Activated CD8-positive, alpha-beta T cell treated with anti-CD3 and anti-CD28 coated beads for 36 hours (primary cell): ENCODE results near the gene TAS2R31. TPM values are rescaled to one million over a fixed set of nuclear protein-coding genes. Genes with fewer than 3 reads are reported as not detected.

Experiments used
- ATAC-seq: fragments of 200-7000 bp; cut with Tn5 transposase; one replicate; pipeline ENCODE4 v1.10.0; 2021; ENCODE audit warnings: mild to moderate bottlenecking, moderate library complexity
- CTCF ChIA-PET: fragments of 350-600 bp; sonication (Branson Sonifier 250); formaldehyde crosslinking; loops from one replicate; lab custom pipeline; 2021; ENCODE audit warnings: antibody characterized with exemption; lab: Charles Lee
- POLR2A ChIA-PET: fragments of 350-600 bp; sonication (Branson Sonifier 250); formaldehyde crosslinking; loops from one replicate; lab custom pipeline; 2021; ENCODE audit warnings: antibody characterized with exemption; lab: Charles Lee
- DNase-seq: peaks from one replicate; pipeline ENCODE4 v3.0.0-alpha.2; 2020
- H3K27ac Mint-ChIP-seq: one replicate; pipeline ENCODE4 v1.8.0; 2021; ENCODE audit warnings: mild to moderate bottlenecking, mixed read lengths
- H3K27me3 Mint-ChIP-seq: one replicate; pipeline ENCODE4 v1.8.0; 2021; ENCODE audit warnings: mixed read lengths
- H3K36me3 Mint-ChIP-seq: one replicate; pipeline ENCODE4 v1.8.0; 2021; ENCODE audit warnings: low read depth, mixed read lengths
- H3K4me1 Mint-ChIP-seq: one replicate; pipeline ENCODE4 v1.8.0; 2021; ENCODE audit warnings: low read depth, mixed read lengths
- H3K4me3 Mint-ChIP-seq: one replicate; pipeline ENCODE4 v1.8.0; 2021; ENCODE audit warnings: mild to moderate bottlenecking, moderate library complexity, mixed read lengths
- H3K9me3 Mint-ChIP-seq: one replicate; pipeline ENCODE4 v1.8.0; 2021; ENCODE audit warnings: mixed read lengths
- intact Hi-C: fragments of 100-400 bp; cut with micrococcal nuclease; formaldehyde crosslinking; loops from one replicate; pipeline ENCODE4 v1.10.0; 2022
- total RNA-seq, 2 experiments: library from RNA; stranded (reverse); gene quantifications; one replicate each; pipeline ENCODE4 v1.2.3, GENCODE V29; 2021
- TF ChIP-seq, protein P1 (sequence below): fragments of 200-600 bp; IDR thresholded peaks from one replicate; pipeline ENCODE4 v1.8.0; 2022; ENCODE audit warnings: antibody characterized with exemption, mild to moderate bottlenecking

Gene TAS2R31
- total RNA-seq, 2 experiments from 2014 or later, result 1.2 to 1.5 TPM

DNA sequence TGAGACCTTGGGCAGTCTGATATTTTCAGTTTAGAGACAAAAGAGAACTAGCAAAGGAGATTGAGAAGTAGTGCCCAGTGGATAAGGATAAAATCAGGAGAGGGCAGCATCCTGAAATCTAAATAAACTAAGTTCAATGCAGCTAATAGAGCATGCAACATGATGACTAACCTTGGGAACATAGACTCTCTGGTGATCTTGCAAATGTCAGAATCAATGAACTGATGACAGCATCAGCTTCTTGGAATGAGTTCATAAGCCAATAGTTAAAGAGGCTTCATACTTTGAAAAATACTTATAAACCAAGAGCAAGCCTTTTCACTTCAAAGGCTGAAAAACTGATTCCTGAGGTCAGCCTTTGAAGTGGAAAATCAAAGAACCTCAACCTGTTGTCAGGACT lies 17.0 kb downstream of the TAS2R31 start:
- no peaks in the 10 kb centered on the region for H3K27me3 Mint-ChIP-seq
- DNase-seq, result no peak
- H3K36me3 Mint-ChIP-seq, result peaks cover 10% of the 10 kb centered on the region
- peaks cover 6% of the 10 kb centered on the region for H3K4me1 Mint-ChIP-seq
- no peak overlapping the region for H3K27ac Mint-ChIP-seq
- ChIA-PET POLR2A (no interaction called here), CTCF (no interaction called here)
- H3K4me3 Mint-ChIP-seq, result no peak overlapping the region
- intact Hi-C loops, result loop anchor here (2.0 kb wide), 1 partner anchor 55 kb away; no protein-coding TSS in a partner anchor
- TF ChIP-seq, protein P1, sequence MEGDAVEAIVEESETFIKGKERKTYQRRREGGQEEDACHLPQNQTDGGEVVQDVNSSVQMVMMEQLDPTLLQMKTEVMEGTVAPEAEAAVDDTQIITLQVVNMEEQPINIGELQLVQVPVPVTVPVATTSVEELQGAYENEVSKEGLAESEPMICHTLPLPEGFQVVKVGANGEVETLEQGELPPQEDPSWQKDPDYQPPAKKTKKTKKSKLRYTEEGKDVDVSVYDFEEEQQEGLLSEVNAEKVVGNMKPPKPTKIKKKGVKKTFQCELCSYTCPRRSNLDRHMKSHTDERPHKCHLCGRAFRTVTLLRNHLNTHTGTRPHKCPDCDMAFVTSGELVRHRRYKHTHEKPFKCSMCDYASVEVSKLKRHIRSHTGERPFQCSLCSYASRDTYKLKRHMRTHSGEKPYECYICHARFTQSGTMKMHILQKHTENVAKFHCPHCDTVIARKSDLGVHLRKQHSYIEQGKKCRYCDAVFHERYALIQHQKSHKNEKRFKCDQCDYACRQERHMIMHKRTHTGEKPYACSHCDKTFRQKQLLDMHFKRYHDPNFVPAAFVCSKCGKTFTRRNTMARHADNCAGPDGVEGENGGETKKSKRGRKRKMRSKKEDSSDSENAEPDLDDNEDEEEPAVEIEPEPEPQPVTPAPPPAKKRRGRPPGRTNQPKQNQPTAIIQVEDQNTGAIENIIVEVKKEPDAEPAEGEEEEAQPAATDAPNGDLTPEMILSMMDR, result no peak
- H3K9me3 Mint-ChIP-seq, result no peaks in the 10 kb centered on the region
- ATAC-seq, result peak; percentile 34

DNA sequence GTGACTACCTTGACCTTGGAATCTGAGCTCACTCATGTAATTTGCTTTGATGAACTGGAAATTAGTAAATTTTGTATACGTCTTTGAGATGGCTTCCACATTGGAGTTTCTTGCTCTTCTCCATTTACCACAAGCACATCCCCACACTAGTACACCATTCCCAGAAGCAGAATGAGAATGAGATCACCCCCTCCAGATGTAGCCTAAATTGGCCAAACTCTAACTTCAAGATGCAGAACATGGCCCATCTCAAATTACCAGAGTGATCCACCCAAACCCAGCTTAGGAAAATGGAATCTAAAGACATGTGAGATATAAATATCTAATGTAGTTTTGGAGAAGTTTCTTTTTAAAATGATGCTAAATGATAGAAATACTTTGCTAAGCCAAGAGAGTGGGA lies 23.6 kb downstream of the TAS2R31 start:
- no peak overlapping the region for H3K4me3 Mint-ChIP-seq
- peaks cover 8% of the 10 kb centered on the region for H3K36me3 Mint-ChIP-seq
- ATAC-seq, result no peak
- DNase-seq, result no peak
- POLR2A ChIA-PET, result interaction anchor here (0.6 kb wide), 1 partner anchor 1018 kb away, joined by 3 read pairs; no protein-coding TSS in a partner anchor
- no peaks in the 10 kb centered on the region for H3K9me3 Mint-ChIP-seq
- TF ChIP-seq, protein P1, result no peak
- no peak overlapping the region for H3K27ac Mint-ChIP-seq
- CTCF ChIA-PET, result no interaction called here
- intact Hi-C loops, result no loop called here
- no peaks in the 10 kb centered on the region for H3K27me3 Mint-ChIP-seq
- H3K4me1 Mint-ChIP-seq, result no peaks in the 10 kb centered on the region

DNA sequence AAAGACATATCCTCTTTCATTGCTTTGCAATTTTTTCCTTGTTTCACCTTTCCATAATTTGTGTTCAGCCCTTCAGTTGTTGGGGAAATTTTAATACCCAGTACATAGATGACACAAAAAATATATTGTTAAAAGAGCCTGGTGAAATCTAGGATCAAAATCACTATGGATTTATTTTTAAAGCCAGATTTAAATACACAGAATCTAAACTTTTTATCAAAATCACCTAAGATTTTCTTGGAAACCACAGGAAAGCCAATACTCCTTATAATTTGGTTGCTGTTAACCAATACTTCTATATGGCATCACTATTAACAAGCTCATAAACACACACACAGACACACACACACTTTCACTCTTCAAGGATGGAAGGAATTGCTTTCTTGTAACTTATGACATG lies 33.0 kb downstream of the TAS2R31 start, which contains the start of gene TAS2R20:
TSS of gene TAS2R20 (minus strand) at position 101 of the 400 bp plus-strand sequence. CDS start 429 bp downstream, outside the sequence.
- ATAC-seq (no peak), DNase-seq (no peak)
- H3K4me3 Mint-ChIP-seq, result no peak within 1 kb of the TSS
- H3K36me3 Mint-ChIP-seq, result peaks cover 27% of the 10 kb centered on the region
- H3K27me3 Mint-ChIP-seq, result no peaks in the 10 kb centered on the region
- TF ChIP-seq, protein P1, result no peak
- ChIA-PET CTCF (no interaction called here), POLR2A (no interaction called here)
- peaks cover 1% of the 10 kb centered on the region for H3K9me3 Mint-ChIP-seq
- intact Hi-C loops, result no loop called here
- H3K27ac Mint-ChIP-seq, result no peak within 1 kb of the TSS
- no peaks in the 10 kb centered on the region for H3K4me1 Mint-ChIP-seq

DNA sequence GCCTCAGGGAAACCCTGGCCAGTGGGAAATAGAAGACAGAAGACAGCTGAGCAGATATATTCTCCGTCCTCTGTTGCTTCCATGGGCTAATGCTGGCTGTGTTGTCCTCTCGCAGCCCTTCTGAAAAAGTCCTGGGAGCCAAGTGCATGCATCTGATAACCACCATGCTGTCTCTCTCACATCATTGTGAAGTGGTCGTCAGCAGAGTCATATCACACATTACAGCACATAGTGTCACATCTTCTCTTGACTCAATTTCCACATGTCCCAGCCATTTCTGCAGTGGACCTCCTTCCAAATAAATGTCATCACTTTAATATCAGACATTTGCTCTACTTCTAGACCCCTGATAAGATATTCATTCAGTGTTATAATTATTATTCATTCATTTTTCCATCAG lies 36.9 kb downstream of the TAS2R31 start:
- H3K4me1 Mint-ChIP-seq, result no peaks in the 10 kb centered on the region

DNA sequence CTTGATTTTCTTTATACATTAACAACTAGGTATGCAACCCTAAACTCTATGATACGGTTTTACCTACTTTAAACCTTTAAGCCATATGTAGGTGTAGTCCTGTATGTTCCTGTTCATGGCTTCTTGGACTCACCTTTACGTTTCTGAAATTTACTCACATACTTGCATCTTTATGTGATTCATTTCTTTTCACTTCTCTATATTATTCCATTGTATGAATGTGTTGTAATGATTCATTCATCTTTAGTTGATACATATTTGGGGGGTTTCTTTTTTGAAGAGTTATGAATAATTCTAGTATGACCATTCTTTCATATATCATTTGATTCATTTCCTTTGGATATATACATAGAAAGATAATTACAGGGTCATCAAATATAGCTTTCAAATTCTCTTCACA lies 42.1 kb downstream of the TAS2R31 start:
- H3K4me3 Mint-ChIP-seq, result no peak overlapping the region
- peaks cover 6% of the 10 kb centered on the region for H3K27me3 Mint-ChIP-seq
- DNase-seq (no peak), ATAC-seq (peak; percentile 42)
- H3K27ac Mint-ChIP-seq, result no peak overlapping the region
- ChIA-PET POLR2A (no interaction called here), CTCF (no interaction called here)
- peaks cover 31% of the 10 kb centered on the region for H3K36me3 Mint-ChIP-seq
- peaks cover 6% of the 10 kb centered on the region for H3K9me3 Mint-ChIP-seq
- intact Hi-C loops, result no loop called here
- TF ChIP-seq, protein P1, result no peak
- peaks cover 12% of the 10 kb centered on the region for H3K4me1 Mint-ChIP-seq

More for the DNA sequence above, 36.9 kb downstream of the TAS2R31 start:
- H3K27ac Mint-ChIP-seq, result no peak overlapping the region
- peaks cover 6% of the 10 kb centered on the region for H3K9me3 Mint-ChIP-seq
- DNase-seq (no peak), ATAC-seq (no peak)
- ChIA-PET CTCF (no interaction called here), POLR2A (no interaction called here)
- TF ChIP-seq, protein P1, result no peak
- H3K27me3 Mint-ChIP-seq, result no peaks in the 10 kb centered on the region
- intact Hi-C loops, result no loop called here
- no peak overlapping the region for H3K4me3 Mint-ChIP-seq
- H3K36me3 Mint-ChIP-seq, result peaks cover 45% of the 10 kb centered on the region
